Mesendoderm (in vitro differentiated cells): ENCODE data around the gene FETUB. TPM values are rescaled to one million over a fixed set of nuclear protein-coding genes. Genes with fewer than 3 reads are reported as not detected.

Experiments used
- DNase-seq: peaks from one replicate; pipeline ENCODE4 v3.0.0; 2013
- H2AK5ac ChIP-seq: 2 replicates; pipeline ENCODE4 v1.6.1; 2013; ENCODE audit warnings: low read length, inconsistent platforms
- H2BK120ac ChIP-seq: 2 replicates; pipeline ENCODE4 v1.6.1; 2013; ENCODE audit warnings: low read depth, mild to moderate bottlenecking, low read length, moderate library complexity, mixed read lengths
- H2BK15ac ChIP-seq: replicated peaks from 2 replicates; pipeline ENCODE4 v1.6.1; 2013; ENCODE audit warnings: low read depth, mild to moderate bottlenecking, moderate library complexity
- H2BK5ac ChIP-seq: 2 replicates; pipeline ENCODE4 v1.6.1; 2013; ENCODE audit warnings: low read length, inconsistent platforms
- H3K18ac ChIP-seq: 2 replicates; pipeline ENCODE4 v1.6.1; 2013; ENCODE audit warnings: mild to moderate bottlenecking, low read length, mixed read lengths
- H3K23ac ChIP-seq: one replicate; pipeline ENCODE4 v1.6.1; 2013; ENCODE audit warnings: low read length
- H3K27ac ChIP-seq: 2 replicates; pipeline ENCODE4 v1.5.1; 2013; ENCODE audit warnings: low read depth, mild to moderate bottlenecking, inconsistent platforms, low read length, moderate library complexity
- H3K27me3 ChIP-seq: 2 replicates; pipeline ENCODE4 v1.6.1; 2013; ENCODE audit warnings: low read length, control low read depth, mild to moderate bottlenecking, inconsistent platforms; ENCODE audit not compliant: insufficient read depth, poor library complexity
- H3K36me3 ChIP-seq: 2 replicates; pipeline ENCODE4 v1.6.1; 2013; ENCODE audit warnings: low read length, inconsistent platforms; ENCODE audit not compliant: control insufficient read depth, insufficient read depth
- H3K4ac ChIP-seq: one replicate; pipeline ENCODE4 v1.6.1; 2013; ENCODE audit warnings: low read depth, mild to moderate bottlenecking, low read length, moderate library complexity
- H3K4me1 ChIP-seq: 2 replicates; pipeline ENCODE4 v1.6.1; 2013; ENCODE audit warnings: low read depth, low read length, inconsistent platforms; ENCODE audit not compliant: control insufficient read depth
- H3K4me2 ChIP-seq: 2 replicates; pipeline ENCODE4 v1.6.1; 2013; ENCODE audit warnings: low read length
- H3K4me3 ChIP-seq: 2 replicates; pipeline ENCODE4 v1.5.1; 2013; ENCODE audit warnings: mild to moderate bottlenecking, low read length
- H3K56ac ChIP-seq: one replicate; pipeline ENCODE4 v1.6.1; 2013; ENCODE audit warnings: low read length
- H3K79me1 ChIP-seq: 2 replicates; pipeline ENCODE4 v1.6.1; 2013; ENCODE audit warnings: low read length, inconsistent platforms
- H3K79me2 ChIP-seq: 2 replicates; pipeline ENCODE4 v1.6.1; 2013; ENCODE audit warnings: mild to moderate bottlenecking, low read length; ENCODE audit not compliant: control insufficient read depth, insufficient read depth
- H3K9ac ChIP-seq: 2 replicates; pipeline ENCODE4 v1.6.1; 2013; ENCODE audit warnings: low read length, inconsistent platforms
- H4K5ac ChIP-seq: one replicate; pipeline ENCODE4 v1.6.1; 2013; ENCODE audit warnings: low read length
- H4K8ac ChIP-seq: one replicate; pipeline ENCODE4 v1.6.1; 2013; ENCODE audit warnings: low read depth, mild to moderate bottlenecking, control low read depth, low read length, moderate library complexity
- WGBS: extraction: QIAGEN DNeasy Blood & Tissue Kit; methylation state at CpG from one replicate; pipeline ENCODE4 v1.1.7; 2013; ENCODE audit warnings: low lambda C conversion rate, missing lambda C conversion rate; ENCODE audit not compliant: insufficient coverage; ENCODE audit errors: extremely low coverage; 5-methylcytosine and 5-hydroxymethylcytosine counted together
- polyA plus RNA-seq, 2 experiments: library from polyadenylated mRNA; stranded (reverse); fragments of 200-250 nt; gene quantifications; one replicate each; pipeline ENCODE4 v1.2.3, GENCODE V29; 2013

FETUB gene, protein sequence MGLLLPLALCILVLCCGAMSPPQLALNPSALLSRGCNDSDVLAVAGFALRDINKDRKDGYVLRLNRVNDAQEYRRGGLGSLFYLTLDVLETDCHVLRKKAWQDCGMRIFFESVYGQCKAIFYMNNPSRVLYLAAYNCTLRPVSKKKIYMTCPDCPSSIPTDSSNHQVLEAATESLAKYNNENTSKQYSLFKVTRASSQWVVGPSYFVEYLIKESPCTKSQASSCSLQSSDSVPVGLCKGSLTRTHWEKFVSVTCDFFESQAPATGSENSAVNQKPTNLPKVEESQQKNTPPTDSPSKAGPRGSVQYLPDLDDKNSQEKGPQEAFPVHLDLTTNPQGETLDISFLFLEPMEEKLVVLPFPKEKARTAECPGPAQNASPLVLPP
- not detected for polyA plus RNA-seq (2013, experiment 1 of 2)
- not detected for polyA plus RNA-seq (2013, experiment 2 of 2)

GRCh38 chr3:186639778-186640472 lies at the start of gene FETUB:
Gene FETUB, plus strand, starts transcription at chr3:186640399. Its CDS starts 62 bp downstream, at chr3:186640461.
- WGBS: no CpG with 5 or more reads among the region's 1 CpG
- Histone ChIP-seq H4K8ac (no peak within 1 kb of the TSS), H3K27ac (no peak within 1 kb of the TSS)

GRCh38 chr3:186590580-186591295 lies 49.5 kb upstream of the FETUB start:
- Histone ChIP-seq H2BK5ac (no peak overlapping the region), H3K79me1 (no peaks in the 10 kb centered on the region), H3K56ac (no peak overlapping the region), H3K4ac (no peak overlapping the region), H3K4me3 (no peak overlapping the region), H3K27me3 (no peaks in the 10 kb centered on the region), H3K79me2 (no peaks in the 10 kb centered on the region), H3K27ac (no peak overlapping the region), H3K23ac (no peak overlapping the region), H3K9ac (no peak overlapping the region), H4K5ac (no peak overlapping the region), H3K18ac (no peak overlapping the region), H2BK120ac (no peak overlapping the region), H4K8ac (no peak overlapping the region), H2BK15ac (no peak overlapping the region), H3K36me3 (no peaks in the 10 kb centered on the region), H2AK5ac (no peak overlapping the region), H3K4me2 (no peak overlapping the region), H3K4me1 (no peaks in the 10 kb centered on the region)
- DNase-seq: no peak
- WGBS: no CpG with 5 or more reads among the region's 7 CpGs

More at GRCh38 chr3:186639778-186640472, at the start of gene FETUB:
- H3K4ac ChIP-seq: no peak within 1 kb of the TSS
- H3K4me3 ChIP-seq: no peak within 1 kb of the TSS
- no peak within 1 kb of the TSS for H4K5ac ChIP-seq
- no peaks in the 10 kb centered on the region for H3K27me3 ChIP-seq
- H2AK5ac ChIP-seq: no peak within 1 kb of the TSS
- H3K79me2 ChIP-seq: no peaks in the 10 kb centered on the region
- no peak within 1 kb of the TSS for H3K9ac ChIP-seq
- H3K18ac ChIP-seq: no peak within 1 kb of the TSS
- no peak within 1 kb of the TSS for H2BK120ac ChIP-seq
- H3K4me2 ChIP-seq: no peak within 1 kb of the TSS
- no peak for DNase-seq
- H2BK5ac ChIP-seq: no peak within 1 kb of the TSS
- H3K56ac ChIP-seq: no peak within 1 kb of the TSS
- H3K36me3 ChIP-seq: no peaks in the 10 kb centered on the region
- H3K23ac ChIP-seq: no peak within 1 kb of the TSS
- H3K79me1 ChIP-seq: no peaks in the 10 kb centered on the region
- no peak within 1 kb of the TSS for H2BK15ac ChIP-seq
- peaks cover 2% of the 10 kb centered on the region for H3K4me1 ChIP-seq

GRCh38 chr3:186592682-186593081 lies 47.5 kb upstream of the FETUB start:
- WGBS: no CpG with 5 or more reads among the region's 4 CpGs
- no peak overlapping the region for H3K9ac ChIP-seq
- no peaks in the 10 kb centered on the region for H3K27me3 ChIP-seq
- no peaks in the 10 kb centered on the region for H3K79me1 ChIP-seq
- no peak overlapping the region for H2BK120ac ChIP-seq
- H3K79me2 ChIP-seq: no peaks in the 10 kb centered on the region
- no peak overlapping the region for H3K4ac ChIP-seq
- DNase-seq: no peak
- H2BK5ac ChIP-seq: no peak overlapping the region
- H4K8ac ChIP-seq: no peak overlapping the region
- no peak overlapping the region for H3K4me3 ChIP-seq
- H3K4me2 ChIP-seq: no peak overlapping the region
- no peak overlapping the region for H3K56ac ChIP-seq
- H3K4me1 ChIP-seq: peaks cover 3% of the 10 kb centered on the region
- no peak overlapping the region for H3K27ac ChIP-seq
- H3K23ac ChIP-seq: no peak overlapping the region
- no peak overlapping the region for H2BK15ac ChIP-seq
- H4K5ac ChIP-seq: no peak overlapping the region
- no peaks in the 10 kb centered on the region for H3K36me3 ChIP-seq
- no peak overlapping the region for H3K18ac ChIP-seq
- H2AK5ac ChIP-seq: no peak overlapping the region

GRCh38 chr3:186593862-186594261 lies 46.3 kb upstream of the FETUB start:
- Histone ChIP-seq H2BK15ac (no peak overlapping the region), H3K79me2 (no peaks in the 10 kb centered on the region), H3K18ac (no peak overlapping the region), H3K4me1 (peaks cover 3% of the 10 kb centered on the region), H2AK5ac (no peak overlapping the region), H3K79me1 (no peaks in the 10 kb centered on the region), H3K27me3 (no peaks in the 10 kb centered on the region), H2BK5ac (no peak overlapping the region), H3K4ac (no peak overlapping the region), H3K36me3 (no peaks in the 10 kb centered on the region), H3K4me3 (no peak overlapping the region), H3K27ac (no peak overlapping the region), H3K9ac (no peak overlapping the region), H2BK120ac (no peak overlapping the region), H3K23ac (no peak overlapping the region), H3K56ac (no peak overlapping the region), H4K8ac (no peak overlapping the region), H4K5ac (no peak overlapping the region), H3K4me2 (no peak overlapping the region)
- no CpG with 5 or more reads among the region's 3 CpGs for WGBS
- DNase-seq: no peak

- H2BK120ac ChIP-seq: no peak overlapping the region
- H3K4me1 ChIP-seq: peaks cover 3% of the 10 kb centered on the region
- H2BK5ac ChIP-seq: no peak overlapping the region
- H3K4me3 ChIP-seq: no peak overlapping the region
- H3K23ac ChIP-seq: no peak overlapping the region
- H4K5ac ChIP-seq: no peak overlapping the region
- no peak overlapping the region for H3K9ac ChIP-seq
- H2BK15ac ChIP-seq: no peak overlapping the region
- no CpG with 5 or more reads among the region's 6 CpGs for WGBS
- H3K56ac ChIP-seq: no peak overlapping the region
- H3K18ac ChIP-seq: no peak overlapping the region
- no peaks in the 10 kb centered on the region for H3K79me1 ChIP-seq
- no peaks in the 10 kb centered on the region for H3K27me3 ChIP-seq
- no peak overlapping the region for H3K4me2 ChIP-seq
- no peaks in the 10 kb centered on the region for H3K36me3 ChIP-seq
- no peak overlapping the region for H3K4ac ChIP-seq
- H3K79me2 ChIP-seq: no peaks in the 10 kb centered on the region
- DNase-seq: no peak
- H4K8ac ChIP-seq: no peak overlapping the region
- no peak overlapping the region for H3K27ac ChIP-seq
- H2AK5ac ChIP-seq: no peak overlapping the region
Measured at GRCh38 chr3:186594591-186595113, 45.5 kb upstream of the FETUB start.
